BLaER1 treated with 17β-estradiol and CSF1 and Interleukin-3, amounts not matched to agents 10 nM and 100 nM (cell line): Measurements from ENCODE around the gene COTL1.

Experiments
- H3K27ac ChIP-seq, 11 experiments: shearing (Covaris generic); formaldehyde crosslinking; 2 replicates each; pipeline ENCODE4 v1.8.1; 2022
- H3K27me3 ChIP-seq, 11 experiments: shearing (Covaris generic); formaldehyde crosslinking; 2 replicates each; pipeline ENCODE4 v1.8.1; 2022
- H3K36me3 ChIP-seq, 11 experiments: shearing (Covaris generic); formaldehyde crosslinking; 2 replicates each; pipeline ENCODE4 v1.8.1; 2022
- H3K4me1 ChIP-seq, 10 experiments: shearing (Covaris generic); formaldehyde crosslinking; 2 replicates each; pipeline ENCODE4 v1.8.1; 2022
- H3K4me2 ChIP-seq, 11 experiments: shearing (Covaris generic); formaldehyde crosslinking; 2 replicates each; pipeline ENCODE4 v1.8.1; 2022
- H3K4me3 ChIP-seq, 10 experiments: shearing (Covaris generic); formaldehyde crosslinking; 2 replicates each; pipeline ENCODE4 v1.8.1; 2022
- H3K9ac ChIP-seq, 11 experiments: shearing (Covaris generic); formaldehyde crosslinking; 2 replicates each; pipeline ENCODE4 v1.8.1; 2022
- H3K9me3 ChIP-seq, 11 experiments: shearing (Covaris generic); formaldehyde crosslinking; replicated peaks in 1 of 11; 2 replicates each; pipeline ENCODE4 v1.8.1; 2022
- H4K20me1 ChIP-seq, 11 experiments: shearing (Covaris generic); formaldehyde crosslinking; 2 replicates each; pipeline ENCODE4 v1.8.1; 2022
- Cebpa-rat ChIP-seq, 11 experiments: shearing (Covaris generic); IDR thresholded peaks; 2 replicates each; pipeline ENCODE4 v1.8.1; 2022

Gene COTL1

GRCh38 chr16:84659656-84660300 lies 41.9 kb upstream of the COTL1 start:
- Histone ChIP-seq H3K36me3 (peaks cover 77 to 100% (median 91%) of the 10 kb centered on the region in 11 experiments), H3K27me3 (no peaks in the 10 kb centered on the region), H3K4me2 (peak overlapping the region in 5 of 11 experiments; percentile 18 to 64 (median 50); a peak in 6 of 22 replicates), H3K4me1 (peaks cover 33 to 63% (median 53%) of the 10 kb centered on the region in 10 experiments), H3K9ac (0 out of 22 replicates have a peak overlapping the region, but pooled peaks of 1 of the 11 experiments have one; percentile 26), H3K9me3 (no peaks in the 10 kb centered on the region), H4K20me1 (peaks cover 15 to 99% (median 79%) of the 10 kb centered on the region in 11 experiments; a peak in 20 of 22 replicates), H3K27ac (0 out of 22 replicates have a peak overlapping the region, but pooled peaks of 1 of the 11 experiments have one; percentile 18), H3K4me3 (no peak overlapping the region)
- TF ChIP-seq Cebpa-rat (IDR thresholded peaks at IDR 0.05), result no peak

GRCh38 chr16:84658690-84659089 lies 40.8 kb upstream of the COTL1 start:
- no peak for TF ChIP-seq Cebpa-rat (IDR thresholded peaks at IDR 0.05)
- H3K9ac ChIP-seq, result no peak overlapping the region; a peak in 1 of 22 replicates
- H3K4me1 ChIP-seq, result peaks cover 28 to 53% (median 42%) of the 10 kb centered on the region in 10 experiments
- H3K4me2 ChIP-seq, result no peak overlapping the region
- H3K27me3 ChIP-seq, result no peaks in the 10 kb centered on the region
- H3K27ac ChIP-seq, result no peak overlapping the region
- H4K20me1 ChIP-seq, result peaks cover 15 to 99% (median 75%) of the 10 kb centered on the region in 11 experiments; a peak in 20 of 22 replicates
- no peaks in the 10 kb centered on the region for H3K9me3 ChIP-seq
- no peak overlapping the region for H3K4me3 ChIP-seq
- H3K36me3 ChIP-seq, result peaks cover 85 to 100% (median 90%) of the 10 kb centered on the region in 11 experiments

GRCh38 chr16:84657229-84657837 lies 39.5 kb upstream of the COTL1 start:
- Histone ChIP-seq H3K9me3 (no peaks in the 10 kb centered on the region), H3K4me2 (no peak overlapping the region), H4K20me1 (peaks cover 9 to 99% (median 67%) of the 10 kb centered on the region in 11 experiments; a peak in 17 of 22 replicates), H3K27ac (no peak overlapping the region), H3K9ac (no peak overlapping the region), H3K4me1 (peaks cover 18 to 45% (median 31%) of the 10 kb centered on the region in 10 experiments), H3K36me3 (peaks cover 86 to 100% (median 92%) of the 10 kb centered on the region in 11 experiments), H3K4me3 (no peak overlapping the region), H3K27me3 (no peaks in the 10 kb centered on the region)
- TF ChIP-seq Cebpa-rat (IDR thresholded peaks at IDR 0.05), result no peak

- TF ChIP-seq Cebpa-rat (IDR thresholded peaks at IDR 0.05), result no peak
- Histone ChIP-seq H3K27me3 (no peaks in the 10 kb centered on the region), H3K4me1 (peaks cover 11 to 41% (median 25%) of the 10 kb centered on the region in 10 experiments), H3K9me3 (no peaks in the 10 kb centered on the region), H4K20me1 (peaks cover 9 to 99% (median 61%) of the 10 kb centered on the region in 11 experiments; a peak in 17 of 22 replicates), H3K4me2 (peak overlapping the region in 5 of 11 experiments; percentile 18 to 40 (median 34); a peak in 7 of 22 replicates), H3K27ac (no peak overlapping the region), H3K9ac (0 out of 22 replicates have a peak overlapping the region, but pooled peaks of 1 of the 11 experiments have one; percentile 9), H3K4me3 (no peak overlapping the region), H3K36me3 (peaks cover 86 to 100% (median 92%) of the 10 kb centered on the region in 11 experiments)
Observed at GRCh38 chr16:84656649-84657048, 38.8 kb upstream of the COTL1 start.

GRCh38 chr16:84654998-84655397 lies 37.1 kb upstream of the COTL1 start:
- Histone ChIP-seq H3K9me3 (no peaks in the 10 kb centered on the region), H3K27ac (no peak overlapping the region), H3K4me3 (no peak overlapping the region), H3K4me2 (no peak overlapping the region), H3K9ac (no peak overlapping the region), H3K4me1 (peaks cover 4 to 32% (median 15%) of the 10 kb centered on the region in 10 experiments; a peak in 18 of 20 replicates), H3K36me3 (peaks cover 84 to 100% (median 89%) of the 10 kb centered on the region in 11 experiments), H4K20me1 (peaks cover 8 to 99% (median 56%) of the 10 kb centered on the region in 11 experiments; a peak in 17 of 22 replicates), H3K27me3 (no peaks in the 10 kb centered on the region)
- no peak for TF ChIP-seq Cebpa-rat (IDR thresholded peaks at IDR 0.05)

GRCh38 chr16:84654238-84654637 lies 36.4 kb upstream of the COTL1 start:
- Histone ChIP-seq H3K9ac (no peak overlapping the region), H3K27ac (no peak overlapping the region), H3K4me1 (peaks cover 0 to 32% (median 19%) of the 10 kb centered on the region in 10 experiments; a peak in 17 of 20 replicates), H3K4me3 (no peak overlapping the region), H3K27me3 (no peaks in the 10 kb centered on the region), H3K36me3 (peaks cover 77 to 93% (median 81%) of the 10 kb centered on the region in 11 experiments), H4K20me1 (peaks cover 12 to 97% (median 54%) of the 10 kb centered on the region in 11 experiments; a peak in 20 of 22 replicates), H3K9me3 (no peaks in the 10 kb centered on the region), H3K4me2 (no peak overlapping the region)
- no peak for TF ChIP-seq Cebpa-rat (IDR thresholded peaks at IDR 0.05)

GRCh38 chr16:84652566-84652965 lies 34.7 kb upstream of the COTL1 start:
- Histone ChIP-seq H3K4me2 (no peak overlapping the region; a peak in 1 of 22 replicates), H4K20me1 (peaks cover 9 to 83% (median 46%) of the 10 kb centered on the region in 11 experiments; a peak in 19 of 22 replicates), H3K36me3 (peaks cover 60 to 76% (median 65%) of the 10 kb centered on the region in 11 experiments), H3K27ac (no peak overlapping the region), H3K4me3 (no peak overlapping the region), H3K27me3 (no peaks in the 10 kb centered on the region), H3K4me1 (peaks cover 5 to 34% (median 29%) of the 10 kb centered on the region in 10 experiments; a peak in 19 of 20 replicates), H3K9ac (no peak overlapping the region), H3K9me3 (no peaks in the 10 kb centered on the region)
- TF ChIP-seq Cebpa-rat (IDR thresholded peaks at IDR 0.05), result no peak

GRCh38 chr16:84650062-84650991 lies 32.4 kb upstream of the COTL1 start:
- Histone ChIP-seq H3K27ac (no peak overlapping the region), H3K27me3 (no peaks in the 10 kb centered on the region), H4K20me1 (peaks cover 6 to 61% (median 29%) of the 10 kb centered on the region in 11 experiments; a peak in 16 of 22 replicates), H3K9me3 (no peaks in the 10 kb centered on the region), H3K4me1 (peaks cover 7 to 29% (median 19%) of the 10 kb centered on the region in 10 experiments; a peak in 19 of 20 replicates), H3K9ac (no peak overlapping the region), H3K36me3 (peaks cover 40 to 55% (median 49%) of the 10 kb centered on the region in 11 experiments), H3K4me3 (no peak overlapping the region), H3K4me2 (peak overlapping the region in 4 of 11 experiments; percentile 12 to 95 (median 60); a peak in 5 of 22 replicates)
- no peak for TF ChIP-seq Cebpa-rat (IDR thresholded peaks at IDR 0.05)
